ENCODE data around the gene PLEKHA7.
"Not testable (repeated sequence)": the region's sequence is repeated elsewhere in the genome, so short reads cannot be mapped to it uniquely, and the experiment has no call there.

The PLEKHA7 gene

GRCh38 chr11:17012179-17012578, 2.0 kb downstream of the PLEKHA7 start:
- in situ Hi-C loops (cut with MboI; ENCODE audit: low sequenced_read_pairs) = no loop called here

GRCh38 chr11:17010851-17011420, 3.3 kb downstream of the PLEKHA7 start:
- in situ Hi-C loops (cut with MboI; ENCODE audit: low sequenced_read_pairs) = no loop called here

- in situ Hi-C loops (cut with MboI; ENCODE audit: low sequenced_read_pairs) = no loop called here
Measured at GRCh38 chr11:17008099-17008498, 6.1 kb downstream of the PLEKHA7 start.

- in situ Hi-C loops (cut with MboI; ENCODE audit: low sequenced_read_pairs) = no loop called here
Measured at GRCh38 chr11:17005646-17006045, 8.6 kb downstream of the PLEKHA7 start.

- in situ Hi-C loops (cut with MboI; ENCODE audit: low sequenced_read_pairs) = no loop called here
Measured at GRCh38 chr11:17004486-17005148, 9.6 kb downstream of the PLEKHA7 start.

DNA sequence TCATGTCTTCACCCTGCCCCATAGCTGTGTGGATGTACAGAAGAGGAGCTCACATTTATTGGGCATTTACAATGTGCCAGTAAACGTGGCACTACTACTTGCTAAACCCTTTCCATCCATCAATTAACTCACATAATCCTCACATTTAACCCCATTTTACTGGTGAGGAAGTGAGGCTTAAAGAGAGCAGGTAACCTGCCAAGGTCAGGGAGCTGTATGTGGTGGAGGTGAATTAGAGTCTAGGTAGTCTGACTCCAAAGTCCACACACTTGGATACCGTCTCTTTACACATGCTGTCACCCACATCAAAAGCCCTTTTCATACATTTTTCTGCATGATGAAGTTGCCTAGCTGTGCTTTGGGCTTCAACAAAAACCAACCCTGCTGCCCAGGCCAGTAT, 10.8 kb downstream of the PLEKHA7 start:
- in situ Hi-C loops (cut with MboI; ENCODE audit: low sequenced_read_pairs) = no loop called here

DNA sequence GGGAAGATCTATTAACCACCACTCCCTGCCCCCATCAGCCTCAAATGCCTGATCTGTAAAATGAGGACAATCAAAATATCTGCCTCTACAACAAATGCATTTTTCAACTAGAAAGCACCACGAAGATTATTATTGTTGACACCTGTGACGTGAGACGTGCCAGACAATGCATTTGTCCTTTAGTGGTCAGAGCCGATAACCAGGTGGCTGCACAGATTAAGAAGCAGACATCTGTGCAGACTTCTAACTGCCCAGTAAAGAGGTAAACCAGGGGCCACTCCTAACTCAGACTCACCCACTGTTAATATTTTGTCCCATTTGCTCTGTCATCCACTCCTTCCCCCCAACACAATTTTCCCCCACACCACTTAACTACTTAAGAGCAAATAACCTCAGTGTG, 11.7 kb downstream of the PLEKHA7 start:
- in situ Hi-C loops (cut with MboI; ENCODE audit: low sequenced_read_pairs) = no loop called here

DNA sequence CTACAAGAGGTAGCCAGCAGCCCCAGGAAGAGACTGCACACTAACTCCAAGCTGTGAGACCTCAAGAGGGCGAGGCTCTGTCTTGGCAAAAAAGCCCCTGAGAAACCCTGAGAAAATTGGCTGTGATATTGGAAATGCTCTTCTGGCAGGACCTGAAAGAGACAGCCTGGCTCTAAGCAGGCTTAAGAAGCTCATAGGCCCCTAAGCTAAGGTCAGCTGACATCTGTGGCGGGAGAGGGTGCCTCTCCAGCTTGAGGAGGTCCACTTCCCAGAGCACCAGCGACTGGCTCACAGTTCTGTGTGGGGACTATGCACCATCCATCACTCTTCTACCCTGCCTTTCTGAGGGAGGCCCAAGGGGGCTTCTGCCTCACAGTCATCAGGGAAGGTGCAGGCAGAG, 12.4 kb downstream of the PLEKHA7 start:
- in situ Hi-C loops (cut with MboI; ENCODE audit: low sequenced_read_pairs) = no loop called here

DNA sequence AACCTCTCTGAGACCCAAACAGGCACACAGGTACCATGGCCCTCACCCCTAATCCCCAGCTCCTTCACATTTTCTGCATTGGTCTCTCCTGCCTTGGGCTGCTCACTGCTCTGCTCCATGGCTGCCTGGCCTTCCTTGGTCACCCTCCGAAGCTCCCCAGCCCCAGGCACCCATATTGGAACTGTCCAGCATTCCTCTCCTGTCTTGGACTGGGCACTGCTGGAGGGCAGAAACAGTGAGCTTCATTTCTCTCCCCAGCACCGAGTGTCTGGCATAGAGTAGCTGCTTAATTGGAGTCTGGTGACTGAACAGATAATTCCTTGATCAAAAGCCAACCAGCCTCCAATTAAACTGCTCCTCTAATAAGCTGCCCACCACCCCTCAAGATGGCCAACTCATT, 13.2 kb downstream of the PLEKHA7 start:
- in situ Hi-C loops (cut with MboI; ENCODE audit: low sequenced_read_pairs) = no loop called here

DNA sequence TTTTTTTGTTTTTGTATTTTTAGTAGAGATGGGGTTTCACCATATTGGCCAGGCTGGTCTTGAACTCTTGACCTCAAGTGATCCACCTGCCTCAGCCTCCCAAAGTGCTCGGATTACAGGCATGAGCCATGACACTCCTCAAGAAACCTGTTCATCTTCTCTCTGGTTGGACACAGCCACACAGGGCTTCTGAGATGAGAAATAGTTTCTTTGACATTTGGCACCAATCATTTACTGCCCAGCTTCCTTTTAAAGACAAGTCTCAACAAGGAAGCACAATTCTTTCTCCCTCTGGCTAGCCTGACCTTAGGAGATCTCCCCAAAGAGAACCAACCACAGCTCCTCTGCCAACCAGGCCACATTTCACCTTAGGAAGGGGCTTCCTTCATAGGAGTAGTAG, 14.0 kb downstream of the PLEKHA7 start:
- in situ Hi-C loops (cut with MboI; ENCODE audit: low sequenced_read_pairs) = not testable (repeated sequence)

- in situ Hi-C loops (cut with MboI; ENCODE audit: low sequenced_read_pairs) = no loop called here
Measured at GRCh38 chr11:16999116-16999515, 15.1 kb downstream of the PLEKHA7 start.

- in situ Hi-C loops (cut with MboI; ENCODE audit: low sequenced_read_pairs) = no loop called here
Measured at GRCh38 chr11:16997624-16998023, 16.6 kb downstream of the PLEKHA7 start.

DNA sequence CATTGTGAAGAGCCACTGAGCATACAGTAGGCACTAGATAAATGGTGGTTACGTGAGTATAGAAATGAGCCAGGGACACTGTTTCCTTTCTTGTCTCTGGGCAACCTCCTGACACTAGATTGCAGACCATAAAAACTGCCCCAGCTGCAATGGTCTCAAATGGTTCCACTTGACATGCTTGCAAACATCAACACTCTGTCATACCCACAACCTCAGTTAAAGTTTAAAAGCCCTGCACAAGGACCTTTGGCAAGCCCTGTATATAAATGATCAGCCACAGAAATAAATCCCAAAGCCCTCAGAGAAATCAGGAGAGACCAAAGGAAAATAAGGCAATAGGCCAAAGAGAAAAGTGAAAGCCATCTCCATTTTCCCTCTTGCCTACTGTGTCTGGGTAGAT, 20.7 kb downstream of the PLEKHA7 start:
- in situ Hi-C loops (cut with MboI; ENCODE audit: low sequenced_read_pairs) = no loop called here

DNA sequence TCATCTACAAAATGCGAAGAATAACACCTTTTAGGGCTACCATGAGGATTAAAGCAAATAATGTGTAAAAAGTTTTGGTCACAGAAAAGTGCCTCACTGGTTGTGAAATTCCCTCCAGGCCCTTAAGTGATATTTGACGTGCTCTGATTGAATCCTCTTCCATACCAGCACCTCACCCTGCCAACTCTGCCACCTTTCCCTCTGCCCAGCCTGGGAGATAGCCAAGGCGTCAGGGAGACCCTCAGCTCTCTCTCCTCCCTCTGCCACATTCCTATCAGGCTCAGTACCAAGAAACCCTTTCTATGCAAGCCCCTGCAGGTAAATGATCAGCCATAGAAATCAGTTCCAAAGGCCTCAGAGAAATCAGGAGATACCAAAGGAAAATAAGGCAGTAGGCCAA, 21.4 kb downstream of the PLEKHA7 start:
- in situ Hi-C loops (cut with MboI; ENCODE audit: low sequenced_read_pairs) = no loop called here

GRCh38 chr11:16989554-16989953, 24.7 kb downstream of the PLEKHA7 start:
- in situ Hi-C loops (cut with MboI; ENCODE audit: low sequenced_read_pairs) = no loop called here

- in situ Hi-C loops (cut with MboI; ENCODE audit: low sequenced_read_pairs) = no loop called here
Measured at GRCh38 chr11:16987205-16987568, 27.0 kb downstream of the PLEKHA7 start.

- in situ Hi-C loops (cut with MboI; ENCODE audit: low sequenced_read_pairs) = no loop called here
Measured at GRCh38 chr11:16986434-16987204, 27.6 kb downstream of the PLEKHA7 start.

DNA sequence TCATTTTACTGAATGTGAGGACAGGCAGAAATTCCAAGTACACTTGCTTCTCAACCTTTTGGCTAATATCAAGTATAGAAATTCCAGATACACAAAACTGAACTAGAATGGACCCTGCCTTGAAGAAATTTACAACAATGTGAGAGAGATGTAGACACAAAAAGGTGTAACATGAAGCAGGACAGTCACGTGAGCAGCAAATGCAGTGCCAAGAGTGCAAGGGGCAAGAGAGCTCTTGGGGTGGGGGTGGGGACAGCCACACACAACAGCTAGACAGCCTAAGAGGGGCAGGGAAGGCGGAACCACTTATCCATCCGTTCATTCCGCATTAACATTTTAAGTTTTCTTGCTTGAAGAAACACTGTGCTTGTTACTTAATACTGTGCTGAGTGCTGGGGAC, 28.9 kb downstream of the PLEKHA7 start:
- in situ Hi-C loops (cut with MboI; ENCODE audit: low sequenced_read_pairs) = no loop called here

GRCh38 chr11:16984229-16984628, 30.0 kb downstream of the PLEKHA7 start:
- in situ Hi-C loops (cut with MboI; ENCODE audit: low sequenced_read_pairs) = no loop called here

GRCh38 chr11:16982809-16983208, 31.4 kb downstream of the PLEKHA7 start:
- in situ Hi-C loops (cut with MboI; ENCODE audit: low sequenced_read_pairs) = no loop called here

GRCh38 chr11:16982256-16982671, 31.9 kb downstream of the PLEKHA7 start:
- in situ Hi-C loops (cut with MboI; ENCODE audit: low sequenced_read_pairs) = no loop called here

DNA sequence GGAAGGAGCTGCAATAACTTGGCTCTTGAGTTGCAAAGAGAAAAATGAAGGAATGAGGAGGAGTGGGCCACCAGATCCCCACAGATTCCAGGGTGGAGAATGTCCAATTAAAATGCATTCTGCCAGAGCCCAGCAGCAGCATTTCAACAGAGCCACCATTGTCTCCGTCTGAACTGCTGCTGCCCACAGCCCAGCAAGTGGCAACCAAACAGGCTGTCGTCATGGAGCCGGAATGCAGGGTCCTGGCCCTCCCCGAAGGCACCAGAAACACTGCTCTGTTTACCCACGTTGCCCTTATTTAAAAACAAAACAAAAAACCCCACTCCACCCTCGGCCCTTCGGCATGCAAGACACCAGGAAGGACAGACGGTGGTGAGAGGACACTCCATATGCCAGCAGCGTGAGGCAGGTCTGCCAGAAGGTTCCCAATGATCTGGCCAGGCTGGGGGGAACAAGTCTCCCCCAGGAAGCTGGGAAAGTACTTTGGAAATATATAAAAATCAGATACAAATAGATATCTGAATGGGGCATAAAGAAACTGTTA, 32.5 kb downstream of the PLEKHA7 start:
- in situ Hi-C loops (cut with MboI; ENCODE audit: low sequenced_read_pairs) = no loop called here
